Posterior cingulate gyrus (tissue), 11 donors: ENCODE measurements around the gene PBX1.
"Not testable (repeated sequence)": the region's sequence is repeated elsewhere in the genome, so short reads cannot be mapped to it uniquely, and the experiment has no call there.

Experiments used
- DNase-seq, 10 donors: peaks; one replicate each; pipeline versions ENCODE4 v3.0.0 to v3.0.0-alpha.2; 2020 to 2021; ENCODE audit warnings: mixed read lengths in 3 of 10
- intact Hi-C: fragments of 100-400 bp; cut with DNase I; formaldehyde crosslinking; loops from one replicate; pipeline ENCODE4 v1.15.1; 2023

The PBX1 gene

DNA sequence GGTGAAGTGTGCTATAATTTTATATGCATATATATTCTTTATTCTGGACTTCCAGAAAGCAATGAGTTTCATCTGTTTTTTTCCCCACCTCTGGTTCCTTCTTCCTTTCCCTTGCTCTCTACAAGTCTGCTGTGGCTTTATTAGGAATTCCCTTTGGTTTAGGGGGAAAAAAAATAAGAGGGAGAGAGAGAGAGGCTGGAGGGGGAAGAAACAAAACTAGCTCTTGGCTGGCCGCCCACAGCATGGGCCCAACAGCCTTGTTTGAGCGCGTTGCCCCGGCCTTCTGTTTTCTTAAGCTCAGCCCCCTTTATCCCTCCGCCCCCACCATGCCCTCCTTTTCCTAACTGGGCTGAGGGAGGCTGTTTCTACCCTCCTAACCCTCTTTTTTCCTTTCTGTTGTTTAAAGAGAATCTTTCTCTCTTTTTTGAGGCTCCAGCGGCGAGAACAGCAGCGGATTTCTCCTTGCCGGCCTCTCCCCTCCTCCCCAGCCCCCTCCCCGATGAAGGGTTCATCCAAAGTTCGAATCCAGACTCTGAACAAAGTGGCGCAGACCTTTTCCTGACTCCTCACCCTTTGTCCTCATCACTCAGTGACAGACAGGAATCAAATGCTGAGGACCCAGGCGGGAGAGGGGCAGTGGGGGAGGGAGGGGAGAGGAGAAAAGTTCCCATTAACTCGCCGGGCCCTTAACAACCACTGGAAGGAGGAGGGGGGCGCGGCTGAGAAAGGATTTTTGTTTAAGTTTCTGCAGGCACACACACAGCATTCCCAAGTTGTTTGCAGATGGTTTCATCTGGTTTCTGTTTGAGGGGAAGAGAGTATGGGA, 29.7 kb downstream of the PBX1 start:
- intact Hi-C loops = no loop called here

DNA sequence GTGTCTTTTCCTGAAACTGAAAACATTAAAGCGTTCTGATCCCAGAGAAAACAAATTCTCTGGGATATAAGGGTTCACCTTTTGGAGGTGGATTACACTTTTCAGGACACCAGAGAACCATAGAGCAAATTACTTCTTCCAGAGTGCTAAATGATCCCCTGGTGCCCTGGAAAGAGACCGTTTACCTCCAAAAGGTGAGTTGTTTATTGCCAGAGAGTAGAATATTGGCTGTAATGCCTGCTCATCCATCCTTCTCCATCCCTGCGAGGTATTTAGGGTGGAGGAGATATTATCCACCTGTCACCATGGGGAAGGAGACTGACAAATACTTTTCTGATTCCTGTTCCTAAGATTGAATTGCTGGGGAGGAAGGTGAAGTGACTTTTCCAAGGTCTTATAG, 30.4 kb downstream of the PBX1 start:
- intact Hi-C loops = no loop called here
- DNase-seq = no peak

More for the DNA sequence above, 29.7 kb downstream of the PBX1 start:
- DNase-seq = peak in 8 of 10 donors; percentile 24 to 85 (median 50)

DNA sequence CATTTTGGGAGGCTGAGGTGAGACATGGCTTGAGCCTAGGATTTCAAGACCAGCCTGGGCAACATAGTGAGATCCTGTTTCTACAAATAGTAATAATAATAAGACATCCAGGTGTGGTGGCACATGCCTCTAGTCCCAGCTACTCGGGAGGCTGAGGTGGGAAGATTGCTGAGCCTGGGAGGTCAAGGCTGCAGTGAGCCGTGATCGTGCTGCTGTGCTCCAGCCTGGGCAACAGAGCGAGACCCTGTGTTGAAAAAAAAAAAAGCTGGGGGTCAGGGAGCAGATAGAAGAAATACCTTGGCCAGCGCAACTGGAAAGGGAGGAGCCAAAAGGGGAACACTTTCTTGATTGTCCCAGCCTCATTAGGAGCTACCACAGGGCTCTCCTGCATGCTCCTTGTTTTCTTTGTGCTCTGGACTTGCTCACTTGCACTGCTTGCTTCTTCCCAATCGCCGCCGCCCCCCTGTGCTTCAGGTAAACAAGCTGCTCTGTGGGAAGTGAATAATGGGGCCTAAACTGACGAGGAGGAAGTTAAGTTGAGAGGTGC, 31.1 kb downstream of the PBX1 start:
- intact Hi-C loops = no loop called here

DNA sequence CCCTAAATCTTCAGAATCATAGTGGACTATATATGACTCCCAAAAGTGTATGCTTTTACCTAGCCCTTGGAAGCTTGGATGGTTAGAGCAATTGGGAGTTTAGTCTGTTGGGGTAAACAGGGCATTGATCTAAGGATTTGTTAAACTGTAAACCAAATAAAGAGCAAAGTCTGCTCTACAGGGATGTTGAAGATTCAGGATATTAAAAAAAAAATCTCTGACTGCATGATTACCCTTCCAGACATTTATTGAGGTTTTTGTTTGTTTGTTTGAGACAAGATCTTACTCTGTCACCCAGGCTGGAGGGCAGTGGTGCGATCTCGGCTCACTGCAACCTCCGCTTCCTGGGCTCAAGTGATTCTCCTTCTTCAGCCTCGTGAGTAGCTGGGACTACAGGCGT, 31.6 kb downstream of the PBX1 start:
- DNase-seq = no peak
- intact Hi-C loops = no loop called here

More for the DNA sequence above, 31.1 kb downstream of the PBX1 start:
- DNase-seq = no peak

DNA sequence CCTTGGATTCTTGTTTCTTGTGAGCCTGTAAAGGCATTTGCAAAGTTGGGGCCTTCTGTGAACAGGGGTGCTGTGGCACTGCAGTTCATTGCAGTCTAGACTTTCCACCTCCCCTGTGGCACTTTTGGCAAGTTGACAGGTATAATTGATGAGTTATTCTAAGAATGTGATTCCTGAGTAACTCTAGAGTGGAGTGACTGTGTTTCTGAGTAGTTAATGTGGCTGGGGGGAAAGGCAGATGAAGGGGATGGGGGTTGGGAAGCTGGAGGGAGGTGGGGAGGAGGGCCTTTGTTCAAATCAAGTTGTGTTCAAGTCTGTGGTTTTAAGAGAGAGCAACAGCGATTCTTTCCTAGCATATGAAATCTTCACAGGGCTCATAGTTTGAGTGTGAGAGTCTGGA, 32.9 kb downstream of the PBX1 start:
- intact Hi-C loops = no loop called here
- DNase-seq = no peak

DNA sequence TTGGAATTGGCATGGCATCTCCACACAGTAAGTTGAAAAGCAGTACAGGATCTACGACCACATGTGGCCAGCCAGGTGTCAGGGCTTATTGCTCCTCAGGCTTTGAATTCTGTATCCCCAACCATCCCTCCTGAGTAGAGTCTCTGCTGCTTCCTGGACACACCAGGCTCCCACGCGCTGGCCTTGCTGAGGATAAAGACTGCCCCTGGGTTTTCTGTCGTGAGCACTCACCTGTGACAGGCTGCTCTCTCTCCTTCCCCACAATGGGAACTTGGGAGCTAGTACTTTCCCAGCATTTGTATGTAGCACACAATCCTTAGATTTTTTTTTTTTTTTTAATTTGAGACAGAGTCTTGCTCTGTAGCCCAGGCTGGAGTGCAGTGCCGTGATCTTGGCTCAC, 33.6 kb downstream of the PBX1 start:
- DNase-seq = no peak

DNA sequence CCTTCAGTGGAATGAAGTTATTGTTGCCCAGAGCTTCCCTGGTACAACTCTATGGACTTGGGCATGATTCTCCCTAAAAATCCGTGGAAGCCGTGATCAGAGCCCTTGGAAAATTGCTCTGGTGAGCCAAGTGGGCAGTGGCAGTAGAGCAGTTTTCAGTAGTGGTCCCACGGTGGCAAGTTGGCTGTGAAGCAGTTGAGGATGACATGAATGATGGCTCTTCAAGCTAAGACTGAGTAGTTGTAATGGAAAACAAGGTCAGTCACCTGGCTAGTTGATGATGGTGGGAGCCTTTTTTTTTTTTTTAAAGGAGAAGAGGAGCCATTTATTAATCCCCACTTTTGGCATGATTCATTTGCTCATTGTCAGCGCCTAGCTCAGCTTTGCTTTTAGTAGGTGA, 36.2 kb downstream of the PBX1 start:
- intact Hi-C loops = no loop called here
- DNase-seq = no peak

More for the DNA sequence above, 33.6 kb downstream of the PBX1 start:
- intact Hi-C loops = no loop called here

DNA sequence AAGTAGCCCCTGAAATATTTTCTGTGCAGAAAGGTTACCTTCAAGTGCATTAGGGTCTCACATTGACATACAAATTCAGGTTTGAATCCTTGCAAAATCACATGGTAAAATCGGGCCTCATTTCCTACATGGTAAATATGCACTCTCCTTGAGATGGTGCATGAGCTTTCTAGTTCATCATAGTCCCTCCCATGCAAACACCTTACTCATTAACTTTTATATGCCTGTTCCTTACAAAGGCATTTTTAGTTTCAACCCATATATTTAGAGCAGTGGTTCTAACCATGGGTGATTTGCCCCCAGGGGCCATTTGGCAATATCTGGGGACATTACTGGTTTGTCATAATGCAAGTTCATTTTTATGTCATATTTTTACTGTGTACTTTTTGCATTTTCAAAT, 37.2 kb downstream of the PBX1 start:
- intact Hi-C loops = no loop called here
- no peak for DNase-seq

DNA sequence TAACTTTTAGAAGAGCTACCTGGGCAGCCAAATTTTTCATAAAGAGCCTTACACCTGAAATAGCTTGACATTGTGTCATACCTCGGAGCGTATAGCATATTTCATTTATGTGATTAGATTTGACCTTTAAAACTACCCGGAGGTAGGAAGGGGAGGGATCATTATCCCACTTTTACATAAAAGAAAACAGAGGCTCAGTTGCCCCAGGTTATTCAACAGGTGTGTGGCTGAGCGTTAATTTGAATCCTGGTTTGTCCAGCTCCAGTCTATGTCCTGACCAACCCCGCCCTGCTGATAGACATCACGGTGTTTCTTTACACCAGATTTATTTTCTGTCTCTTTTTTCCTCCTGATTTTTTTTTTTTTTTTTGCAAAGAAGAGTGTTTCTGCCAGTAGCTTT, 39.7 kb downstream of the PBX1 start:
- DNase-seq = no peak
- intact Hi-C loops = no loop called here

DNA sequence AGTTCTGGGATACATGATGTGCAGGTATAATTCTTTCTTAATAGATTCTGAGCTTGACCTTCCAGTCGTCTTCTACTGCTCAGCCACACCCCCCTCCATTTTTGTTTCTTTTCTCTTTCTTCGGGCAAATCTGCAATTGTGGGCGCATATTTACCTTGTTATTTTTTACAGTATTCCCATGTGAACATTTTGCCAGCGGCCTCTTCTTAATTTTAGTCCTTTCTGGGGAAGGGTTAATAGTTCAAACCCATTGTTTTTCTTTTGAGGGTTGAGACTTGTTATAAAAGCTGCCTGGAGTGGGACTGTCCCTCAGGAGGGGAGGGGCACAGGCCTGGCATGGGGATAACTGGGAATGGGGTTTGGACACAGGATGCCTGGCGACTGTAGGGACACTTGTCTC, 40.3 kb downstream of the PBX1 start:
- intact Hi-C loops = no loop called here
- DNase-seq = no peak

DNA sequence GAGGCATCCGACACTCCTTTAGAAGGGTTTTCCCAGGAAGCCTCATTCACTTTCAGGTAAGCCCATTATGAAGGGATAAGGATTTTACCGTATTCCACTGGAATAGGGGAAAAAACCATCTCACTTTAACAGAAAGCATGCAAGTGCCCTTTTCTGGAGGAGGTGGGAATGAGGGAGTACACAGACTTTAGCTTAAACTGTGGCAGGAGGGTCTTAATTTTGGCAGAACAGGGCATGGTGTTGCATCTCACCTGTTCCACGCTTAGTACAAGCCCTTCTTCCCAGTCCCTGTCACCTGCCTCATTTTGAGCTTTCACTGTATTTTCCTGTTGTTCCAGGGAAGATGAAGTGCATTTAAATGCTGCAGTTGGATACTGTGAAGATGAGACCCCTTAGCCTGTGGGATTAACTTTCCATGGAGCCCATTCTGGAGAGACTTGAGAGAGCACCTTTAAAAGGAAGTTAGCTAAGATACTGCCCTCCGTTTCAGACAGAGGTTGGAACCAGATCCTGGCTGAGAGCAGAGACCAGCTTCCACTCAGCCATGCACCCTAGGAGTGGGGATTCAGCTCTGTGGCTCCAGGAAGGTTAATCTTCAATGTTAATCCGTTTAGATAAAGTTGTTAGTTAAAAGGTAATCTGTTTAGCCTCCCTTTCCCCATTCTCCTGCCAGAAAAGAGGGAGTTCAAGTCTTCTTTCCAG, 42.6 kb downstream of the PBX1 start:
- intact Hi-C loops = no loop called here
- no peak for DNase-seq

DNA sequence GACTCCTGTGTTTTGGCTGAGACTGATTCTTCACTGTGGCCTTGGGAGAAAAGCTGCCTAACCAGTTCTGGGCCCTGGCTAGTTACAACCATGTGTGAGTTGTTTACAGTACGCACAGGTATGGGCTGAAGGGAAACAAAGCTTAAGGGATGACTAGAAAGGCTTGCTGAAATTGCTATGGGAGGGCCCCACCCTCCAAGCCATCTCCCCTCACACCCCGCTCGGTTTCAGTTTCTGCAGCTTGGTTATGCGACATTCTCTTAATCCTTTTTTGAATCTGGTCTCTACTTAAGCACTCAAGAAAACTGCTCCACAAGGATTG, 43.1 kb downstream of the PBX1 start:
- DNase-seq = no peak
- intact Hi-C loops = no loop called here

DNA sequence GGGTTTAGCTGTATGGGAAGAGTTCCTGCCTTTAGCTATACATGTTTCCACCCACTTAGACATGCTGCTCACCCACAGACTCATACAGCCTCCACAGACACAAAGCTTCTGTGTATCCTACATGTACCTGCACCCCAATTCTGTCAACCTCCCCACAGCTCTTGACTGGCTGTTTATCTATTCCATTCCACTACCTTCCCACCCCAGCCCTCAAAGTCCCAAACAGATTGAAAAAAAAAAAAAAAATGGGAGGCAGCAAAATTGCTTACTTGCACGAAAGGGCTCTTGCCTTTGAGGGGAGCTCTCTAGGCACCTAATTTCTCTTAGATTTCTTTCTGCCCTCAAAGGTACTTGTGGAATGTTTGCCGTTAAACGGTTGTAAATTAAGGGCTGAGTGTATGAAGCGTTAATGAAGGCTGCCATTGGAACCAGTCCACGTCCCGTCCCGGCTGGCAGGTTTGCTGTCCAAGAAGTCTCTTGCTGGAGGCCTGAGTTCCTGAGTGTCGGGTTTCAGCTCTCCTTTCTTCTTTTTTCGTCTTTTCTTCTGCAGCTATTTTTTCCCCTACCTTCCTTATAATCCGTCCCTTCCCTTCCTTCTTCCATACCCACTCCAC, 43.6 kb downstream of the PBX1 start:
- DNase-seq = peak in 8 of 10 donors; percentile 27 to 88 (median 44)
- intact Hi-C loops = no loop called here

DNA sequence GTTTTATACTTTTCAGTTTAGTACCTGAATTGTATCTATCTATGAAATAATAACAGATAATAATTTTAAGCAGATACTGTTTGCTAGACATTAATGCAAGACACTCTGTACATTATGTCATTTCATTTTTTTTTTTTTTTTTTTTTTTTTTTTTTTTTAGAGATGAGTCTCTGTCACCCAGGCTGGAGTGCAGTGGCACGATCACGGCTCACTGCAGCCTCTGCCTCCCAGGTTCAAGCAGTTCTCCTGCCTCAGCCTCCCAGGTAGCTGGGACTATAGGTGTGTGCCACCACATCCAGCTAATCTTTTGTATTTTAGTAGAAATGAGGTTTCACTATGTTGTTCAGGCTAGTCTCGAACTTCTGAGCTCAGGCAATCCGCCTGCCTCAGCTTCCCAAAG, 44.8 kb downstream of the PBX1 start:
- intact Hi-C loops, DNase-seq: not testable (repeated sequence)

DNA sequence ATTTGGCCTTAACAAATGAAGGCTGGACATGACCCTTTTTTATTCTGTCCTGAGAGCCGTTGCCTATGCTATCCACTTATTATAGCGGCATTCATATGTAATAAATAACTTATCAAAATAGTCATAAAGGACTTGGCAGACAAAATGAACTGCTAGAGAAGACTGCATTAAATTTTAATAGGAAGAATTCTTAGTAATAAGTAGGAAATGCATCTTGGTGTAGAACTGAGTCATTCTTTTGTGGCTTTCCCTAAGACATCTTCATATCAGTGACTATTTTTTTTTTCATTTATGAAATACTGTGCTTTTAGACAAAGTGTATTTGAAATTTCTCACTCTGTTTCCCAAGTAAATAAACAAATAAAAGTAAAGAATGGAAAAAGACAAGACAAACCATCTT, 45.6 kb downstream of the PBX1 start:
- DNase-seq = no peak
- intact Hi-C loops = no loop called here

DNA sequence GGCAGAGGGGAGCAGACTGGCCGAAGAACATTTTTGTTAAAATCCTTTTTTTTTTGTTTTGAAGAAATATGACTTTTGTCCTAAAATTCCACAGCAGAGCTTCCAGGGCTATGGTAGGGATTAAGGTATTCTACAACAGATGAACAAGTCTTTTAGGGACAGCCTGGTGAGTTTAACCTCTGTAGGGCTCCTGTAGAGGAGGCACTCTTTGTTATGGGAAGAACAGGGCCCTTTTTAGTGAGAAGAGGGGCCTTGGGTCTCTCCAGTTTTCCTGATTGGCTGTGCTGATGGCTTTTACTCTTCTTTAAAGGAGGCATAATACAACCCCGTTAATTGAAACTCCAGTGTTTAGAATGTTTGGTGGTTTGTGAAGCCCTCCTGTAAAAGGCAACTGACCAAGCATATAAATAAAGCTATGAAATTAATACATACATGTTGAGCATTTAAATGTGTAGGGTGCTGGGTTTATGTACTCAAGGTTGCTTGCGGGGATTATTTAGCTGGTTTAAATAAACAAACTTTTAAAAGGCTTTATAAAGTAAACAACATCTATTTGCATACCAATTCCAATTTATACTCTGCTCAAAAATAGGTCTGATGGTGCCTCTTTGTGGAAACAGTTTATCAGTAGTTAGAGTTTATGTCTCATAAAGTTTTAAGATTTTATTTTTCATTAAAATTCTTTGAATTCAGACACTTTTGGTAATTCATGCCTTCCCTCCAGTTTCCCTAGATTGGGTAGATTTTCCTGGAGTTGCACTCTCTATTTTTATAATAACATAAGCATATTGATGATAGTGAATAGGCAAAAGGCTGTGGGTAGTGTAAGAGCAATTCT, 46.5 kb downstream of the PBX1 start:
- intact Hi-C loops = no loop called here
- DNase-seq = no peak

DNA sequence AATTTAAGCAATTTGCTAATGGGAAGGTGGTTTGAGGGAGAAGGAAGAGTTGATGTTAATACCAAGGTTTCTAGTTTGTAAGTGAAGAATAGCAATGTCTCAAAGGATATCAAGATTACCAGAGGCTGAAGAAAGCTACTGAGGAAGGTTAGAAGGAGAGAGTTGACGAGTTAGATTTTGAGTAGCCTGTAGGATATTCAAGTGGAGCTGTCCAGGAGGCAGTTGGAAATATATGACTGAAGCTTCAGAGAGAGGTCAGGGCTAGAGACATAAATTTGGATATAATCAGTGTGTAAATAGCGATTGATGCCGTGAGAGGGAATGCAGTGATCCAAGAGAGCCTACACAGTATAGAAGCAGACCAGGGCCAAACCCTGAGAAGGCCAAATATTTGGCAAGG, 48.4 kb downstream of the PBX1 start:
- intact Hi-C loops = no loop called here
- no peak for DNase-seq

DNA sequence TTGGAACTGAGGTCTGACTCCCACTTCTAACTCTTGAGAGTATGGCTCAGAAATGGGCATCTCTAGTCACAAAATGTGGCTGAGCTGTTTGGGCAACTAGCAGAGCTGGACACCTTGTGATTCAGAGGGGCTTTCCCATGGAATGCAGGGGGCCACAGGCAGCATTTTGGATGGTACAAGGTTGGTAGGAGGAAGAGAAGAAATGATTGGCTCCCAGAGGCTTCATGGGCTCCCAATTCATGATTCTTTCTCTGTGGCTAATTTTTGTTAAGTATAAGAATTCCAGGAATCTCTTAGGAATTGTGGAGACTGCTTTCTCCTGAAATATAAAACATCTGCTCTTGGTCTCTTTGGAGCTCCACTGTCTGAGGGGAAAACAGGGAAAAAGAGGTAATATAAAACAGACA, 49.7 kb downstream of the PBX1 start:
- DNase-seq = no peak
- intact Hi-C loops = no loop called here

DNA sequence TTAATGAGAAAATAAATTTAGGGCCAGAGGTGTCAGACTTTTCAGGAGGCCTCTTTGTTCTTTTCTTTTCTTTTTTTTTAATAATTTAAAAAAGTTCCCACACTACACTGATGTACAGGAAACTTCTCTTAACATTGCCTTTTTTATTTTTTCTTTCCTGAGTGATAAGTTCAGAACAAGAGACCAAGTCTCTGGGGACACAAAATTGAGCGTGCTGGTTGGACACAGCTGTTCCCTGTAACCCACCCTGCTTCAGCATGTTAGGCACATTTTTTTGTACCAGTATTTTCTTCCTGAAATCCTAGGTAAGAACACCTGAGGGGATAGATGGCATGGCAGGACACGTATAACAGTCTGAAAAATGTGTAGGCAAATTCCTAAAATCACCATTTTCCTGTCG, 50.1 kb downstream of the PBX1 start:
- intact Hi-C loops = no loop called here
- DNase-seq = no peak

DNA sequence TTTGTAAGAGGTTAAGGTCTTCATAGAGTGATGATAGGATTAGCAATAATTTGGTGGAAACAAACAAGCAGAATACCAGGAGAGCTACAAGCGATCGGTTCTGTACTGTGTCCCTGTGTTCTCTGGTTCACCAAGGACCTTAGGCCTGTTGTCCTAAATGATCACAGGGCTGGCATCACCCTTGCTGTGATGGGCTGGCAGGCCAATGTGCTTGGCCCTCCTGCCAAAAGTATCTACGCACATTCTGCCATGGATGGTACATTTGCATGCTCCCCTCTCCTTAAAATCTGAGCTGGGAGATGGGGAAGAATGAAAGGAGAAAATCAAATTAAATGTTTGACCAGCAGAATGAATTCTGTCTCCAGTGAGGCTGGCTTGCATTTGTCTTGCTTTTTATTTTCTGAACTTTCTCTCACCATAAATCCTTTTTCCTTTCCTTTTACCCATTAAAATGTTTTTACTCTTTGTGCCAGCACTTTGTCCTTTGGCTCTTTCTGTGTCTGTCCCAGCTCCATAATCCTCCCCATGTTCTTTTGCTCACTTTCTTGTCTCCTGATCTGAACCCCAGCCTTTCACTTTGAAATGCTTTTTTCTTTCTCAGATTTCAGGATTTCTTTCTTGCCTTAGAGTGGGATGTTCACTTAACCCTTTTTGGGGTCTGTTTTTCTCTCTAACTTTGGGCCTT, 51.7 kb downstream of the PBX1 start:
- intact Hi-C loops = no loop called here
- DNase-seq = no peak
